Measurements from ENCODE around the gene CLEC7A.

DNA sequence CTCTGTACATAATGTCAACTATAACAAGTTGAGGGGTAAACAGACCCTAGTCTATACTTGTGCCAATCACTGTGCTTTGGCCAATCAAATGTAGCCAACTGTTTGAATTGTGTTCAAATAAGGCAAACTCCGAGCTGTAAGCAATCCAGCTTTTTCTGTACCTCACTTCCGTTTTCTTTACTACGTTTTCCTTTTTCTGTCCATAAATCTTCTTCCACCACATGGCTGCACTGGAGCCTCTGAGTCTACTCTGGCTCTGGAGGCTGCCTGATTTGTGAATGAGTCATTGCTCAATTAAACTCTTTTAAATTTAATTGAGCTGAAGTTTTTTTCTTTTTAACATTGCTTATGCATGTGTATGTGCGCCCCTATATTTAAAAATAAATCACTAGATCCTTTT is 60.9 kb downstream of the CLEC7A start:
- TF ChIP-seq TAF1 (IDR thresholded peaks at IDR 0.05; ENCODE audit: low read depth, low read length), result no peak
- no peak for TF ChIP-seq POLR2A (IDR thresholded peaks at IDR 0.05; ENCODE audit: low read depth, low read length)
- no peak for TF ChIP-seq POLR2AphosphoS5 (IDR thresholded peaks at IDR 0.05; ENCODE audit: low read depth, low read length)
- TF ChIP-seq POU2F2 (IDR thresholded peaks at IDR 0.05; ENCODE audit: low read depth, low read length), result no peak
- TF ChIP-seq SPI1 (IDR thresholded peaks at IDR 0.05; ENCODE audit: low read depth, low read length), result no peak
- TF ChIP-seq PAX5 (IDR thresholded peaks at IDR 0.05; ENCODE audit: insufficient read depth, low read length, severe bottlenecking), result no peak

Measured in GM12891 (cell line).